Measurements from ENCODE around the gene MRPL55. TPM values are rescaled to one million over a fixed set of nuclear protein-coding genes. Genes with fewer than 3 reads are reported as not detected.

The MRPL55 gene
- polyA plus RNA-seq, 1 donor (not counting 4 experiments of a cell fraction or from before 2014, with no cell fraction given), result 28.4 TPM

DNA sequence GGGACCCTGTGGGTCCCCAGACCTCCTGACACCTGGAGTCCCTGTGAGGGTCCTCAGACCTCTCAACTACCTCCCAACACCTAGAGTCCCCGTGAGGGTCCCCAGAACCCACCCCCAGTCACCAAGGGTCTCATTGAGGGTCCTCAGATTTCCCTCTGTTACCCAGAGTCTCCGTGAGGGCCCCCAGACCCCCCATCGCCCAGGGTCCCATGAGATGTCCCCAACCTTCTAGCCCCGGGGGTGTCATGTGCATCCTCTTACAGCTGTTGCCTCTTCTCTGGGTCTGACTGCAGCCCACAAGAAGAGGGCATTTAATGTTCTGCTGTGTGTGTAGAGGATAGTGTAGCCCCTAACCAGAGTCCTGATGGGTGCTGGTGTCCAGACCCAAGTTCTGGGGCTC, 38.7 kb upstream of the MRPL55 start:
- no peak overlapping the region for H3K4me2 ChIP-seq (ENCODE audit: control insufficient read depth, extremely low read depth, insufficient read depth, low read depth, low read length)
- no peaks in the 10 kb centered on the region for H3K27me3 ChIP-seq (ENCODE audit: control insufficient read depth, extremely low read depth, insufficient read depth, low read length)
- peaks cover 57% of the 10 kb centered on the region for H3K4me1 ChIP-seq (ENCODE audit: control insufficient read depth, extremely low read depth, insufficient read depth, low read length)
- H2AFZ ChIP-seq (ENCODE audit: control insufficient read depth, low read length), result no peak overlapping the region
- no peak for FAIRE-seq
- dilution Hi-C loops (cut with MboI; ENCODE audit: extremely low pct_ligation_motif_present, low sequenced_read_pairs), result no loop called here
- H3K4me3 ChIP-seq (ENCODE audit: control insufficient read depth in 2 of 3, extremely low read depth in 1 of 3, insufficient read depth in 2 of 3, low read depth in 1 of 3, low read length in 3 of 3), result no peak overlapping the region
- DNase-seq (ENCODE audit: low read depth, low spot score), result no peak
- no peaks in the 10 kb centered on the region for H3K9me3 ChIP-seq (ENCODE audit: control insufficient read depth, low read depth, low read length)
- peaks cover 30 to 49% of the 10 kb centered on the region in 2 experiments for H3K36me3 ChIP-seq (ENCODE audit: control insufficient read depth in 2 of 2, extremely low read depth in 1 of 2, insufficient read depth in 2 of 2, low read length in 2 of 2)
- no peak for TF ChIP-seq EZH2 (IDR thresholded peaks at IDR 0.05; ENCODE audit: low read length)
- TF ChIP-seq, protein P1, sequence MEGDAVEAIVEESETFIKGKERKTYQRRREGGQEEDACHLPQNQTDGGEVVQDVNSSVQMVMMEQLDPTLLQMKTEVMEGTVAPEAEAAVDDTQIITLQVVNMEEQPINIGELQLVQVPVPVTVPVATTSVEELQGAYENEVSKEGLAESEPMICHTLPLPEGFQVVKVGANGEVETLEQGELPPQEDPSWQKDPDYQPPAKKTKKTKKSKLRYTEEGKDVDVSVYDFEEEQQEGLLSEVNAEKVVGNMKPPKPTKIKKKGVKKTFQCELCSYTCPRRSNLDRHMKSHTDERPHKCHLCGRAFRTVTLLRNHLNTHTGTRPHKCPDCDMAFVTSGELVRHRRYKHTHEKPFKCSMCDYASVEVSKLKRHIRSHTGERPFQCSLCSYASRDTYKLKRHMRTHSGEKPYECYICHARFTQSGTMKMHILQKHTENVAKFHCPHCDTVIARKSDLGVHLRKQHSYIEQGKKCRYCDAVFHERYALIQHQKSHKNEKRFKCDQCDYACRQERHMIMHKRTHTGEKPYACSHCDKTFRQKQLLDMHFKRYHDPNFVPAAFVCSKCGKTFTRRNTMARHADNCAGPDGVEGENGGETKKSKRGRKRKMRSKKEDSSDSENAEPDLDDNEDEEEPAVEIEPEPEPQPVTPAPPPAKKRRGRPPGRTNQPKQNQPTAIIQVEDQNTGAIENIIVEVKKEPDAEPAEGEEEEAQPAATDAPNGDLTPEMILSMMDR (optimal IDR thresholded peaks at IDR 0.05 in 1 of 3, IDR thresholded peaks at IDR 0.05 in 1 of 3, conservative IDR thresholded peaks at IDR 0.05 in 1 of 3; ENCODE audit: extremely low read depth in 1 of 3, insufficient read depth in 2 of 3, low read length in 3 of 3), result no peak
- no peak overlapping the region for H3K9ac ChIP-seq (ENCODE audit: control insufficient read depth, extremely low read depth, insufficient read depth, low read length)
- H3K27ac ChIP-seq (ENCODE audit: control insufficient read depth, insufficient read depth, low read length), result no peak overlapping the region
- peaks cover 23% of the 10 kb centered on the region for H4K20me1 ChIP-seq (ENCODE audit: control insufficient read depth, extremely low read depth, insufficient read depth, low read length)
- peaks cover 53% of the 10 kb centered on the region for H3K79me2 ChIP-seq (ENCODE audit: control insufficient read depth, insufficient read depth, low read length)
- peaks cover 2% of the 10 kb centered on the region for H3K9me1 ChIP-seq (ENCODE audit: control insufficient read depth, extremely low read depth, insufficient read depth, low read length)

DNA sequence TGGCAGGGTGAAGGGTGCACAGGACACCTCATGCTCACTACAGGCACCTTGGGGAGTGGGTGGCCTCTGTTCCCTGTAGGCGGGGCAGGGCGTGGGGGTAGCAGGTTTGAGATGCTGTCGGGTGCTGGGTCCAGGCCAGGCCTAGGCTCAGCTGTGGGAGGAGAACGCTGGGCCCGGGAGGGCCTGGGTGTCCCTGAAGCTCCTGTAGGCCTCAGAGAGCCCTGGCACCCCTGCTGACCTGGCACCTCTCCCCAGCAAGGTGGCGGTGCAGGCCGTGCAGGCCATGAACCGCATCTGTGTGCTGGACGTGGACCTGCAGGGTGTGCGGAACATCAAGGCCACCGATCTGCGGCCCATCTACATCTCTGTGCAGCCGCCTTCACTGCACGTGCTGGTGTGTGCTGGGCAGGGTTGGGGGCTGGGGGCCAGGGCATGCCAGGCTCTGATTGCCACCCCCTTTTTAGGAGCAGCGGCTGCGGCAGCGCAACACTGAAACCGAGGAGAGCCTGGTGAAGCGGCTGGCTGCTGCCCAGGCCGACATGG, 38.1 kb upstream of the MRPL55 start:
- FAIRE-seq, result no peak
- H3K9ac ChIP-seq (ENCODE audit: control insufficient read depth, extremely low read depth, insufficient read depth, low read length), result no peak overlapping the region
- peaks cover 2% of the 10 kb centered on the region for H3K9me1 ChIP-seq (ENCODE audit: control insufficient read depth, extremely low read depth, insufficient read depth, low read length)
- H3K36me3 ChIP-seq (ENCODE audit: control insufficient read depth in 2 of 2, extremely low read depth in 1 of 2, insufficient read depth in 2 of 2, low read length in 2 of 2), result peaks cover 32 to 49% of the 10 kb centered on the region in 2 experiments
- H3K27ac ChIP-seq (ENCODE audit: control insufficient read depth, insufficient read depth, low read length), result no peak overlapping the region
- H2AFZ ChIP-seq (ENCODE audit: control insufficient read depth, low read length), result no peak overlapping the region
- H4K20me1 ChIP-seq (ENCODE audit: control insufficient read depth, extremely low read depth, insufficient read depth, low read length), result peaks cover 23% of the 10 kb centered on the region
- H3K4me2 ChIP-seq (ENCODE audit: control insufficient read depth, extremely low read depth, insufficient read depth, low read depth, low read length), result no peak overlapping the region
- TF ChIP-seq, protein P1 (optimal IDR thresholded peaks at IDR 0.05 in 1 of 3, IDR thresholded peaks at IDR 0.05 in 1 of 3, conservative IDR thresholded peaks at IDR 0.05 in 1 of 3; ENCODE audit: extremely low read depth in 1 of 3, insufficient read depth in 2 of 3, low read length in 3 of 3), result no peak
- no peak for TF ChIP-seq EZH2 (IDR thresholded peaks at IDR 0.05; ENCODE audit: low read length)
- dilution Hi-C loops (cut with MboI; ENCODE audit: extremely low pct_ligation_motif_present, low sequenced_read_pairs), result no loop called here
- H3K27me3 ChIP-seq (ENCODE audit: control insufficient read depth, extremely low read depth, insufficient read depth, low read length), result no peaks in the 10 kb centered on the region
- DNase-seq (ENCODE audit: low read depth, low spot score), result no peak
- H3K4me3 ChIP-seq (ENCODE audit: control insufficient read depth in 2 of 3, extremely low read depth in 1 of 3, insufficient read depth in 2 of 3, low read depth in 1 of 3, low read length in 3 of 3), result no peak overlapping the region
- H3K9me3 ChIP-seq (ENCODE audit: control insufficient read depth, low read depth, low read length), result no peaks in the 10 kb centered on the region
- H3K4me1 ChIP-seq (ENCODE audit: control insufficient read depth, extremely low read depth, insufficient read depth, low read length), result peaks cover 62% of the 10 kb centered on the region
- peaks cover 59% of the 10 kb centered on the region for H3K79me2 ChIP-seq (ENCODE audit: control insufficient read depth, insufficient read depth, low read length)

Data from keratinocyte (primary cell).